GM18505 (cell line): ENCODE data around the gene CRTAP.

Experiments
- ATAC-seq: cut with Tn5 transposase; IDR thresholded peaks from one replicate; pipeline ENCODE4 v1.9.1; 2021; ENCODE audit not compliant: unreplicated experiment
- POLR2A ChIP-seq: IDR thresholded peaks from 4 replicates; pipeline ENCODE4 v1.6.1; 2011; ENCODE audit warnings: borderline replicate concordance; ENCODE audit not compliant: insufficient read depth, insufficient read length; ENCODE audit errors: extremely low read depth

CRTAP gene

DNA sequence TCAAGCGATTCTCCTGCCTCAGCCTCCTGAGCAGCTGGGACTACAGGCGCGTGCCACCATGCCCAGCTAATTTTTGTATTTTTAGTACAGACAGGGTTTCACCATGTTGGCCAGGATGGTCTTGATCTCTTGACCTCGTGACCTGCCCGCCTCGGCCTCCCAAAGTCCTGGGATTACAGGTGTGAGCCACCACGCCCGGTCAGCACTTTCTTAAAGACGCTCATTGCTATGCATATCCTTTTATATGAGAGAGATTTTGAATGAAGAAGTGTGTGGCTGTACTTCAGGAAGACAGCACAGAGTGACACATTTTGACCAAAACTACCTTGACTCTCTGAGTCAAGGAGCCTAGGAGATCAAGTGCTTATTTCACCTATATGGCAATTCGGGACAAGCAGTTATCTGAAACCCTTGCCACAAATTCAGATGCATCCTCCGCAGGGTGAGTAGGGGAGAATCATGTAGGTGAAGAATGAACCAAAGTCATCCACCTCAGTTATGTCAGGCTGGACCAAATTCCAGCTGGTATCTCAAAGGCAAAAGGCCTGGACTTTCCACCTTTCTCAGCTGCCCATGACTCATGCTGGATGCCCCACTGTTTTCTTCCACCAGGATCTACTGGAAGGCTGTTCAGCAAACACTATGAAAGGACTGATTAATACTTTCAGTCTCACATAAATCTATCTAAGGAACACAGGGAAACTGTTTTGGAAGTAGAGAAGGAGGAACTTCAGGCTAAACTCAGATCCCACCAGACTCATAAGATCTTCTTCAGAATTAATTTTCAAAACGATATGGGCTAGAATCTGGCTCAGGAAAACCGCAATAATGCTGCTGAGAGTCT is 72.9 kb downstream of the CRTAP start:
- no peak for TF ChIP-seq POLR2A
- no peak for ATAC-seq

GRCh38 chr3:33187368-33187634 is 73.5 kb downstream of the CRTAP start:
- no peak for ATAC-seq
- no peak for TF ChIP-seq POLR2A

DNA sequence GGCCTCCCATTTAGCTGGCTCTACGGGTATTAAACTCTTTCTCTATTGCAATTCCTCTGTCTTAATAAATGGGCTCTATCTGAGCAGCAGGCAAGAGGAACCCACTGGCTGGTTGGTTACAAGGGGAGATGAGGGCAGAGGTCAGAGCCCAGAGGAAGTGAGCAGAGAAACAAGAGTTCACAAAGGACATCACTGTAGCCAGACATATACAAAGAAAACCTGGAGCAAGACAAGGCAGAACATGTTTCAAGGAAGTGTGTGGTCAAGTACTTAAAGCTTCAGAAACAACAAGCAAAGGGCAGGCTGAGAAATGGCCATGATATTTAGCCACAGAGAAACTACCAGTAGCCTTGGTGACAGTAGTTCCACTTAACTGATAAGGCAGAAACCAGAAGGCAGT is 80.5 kb downstream of the CRTAP start:
- no peak for TF ChIP-seq POLR2A
- no peak for ATAC-seq

GRCh38 chr3:33196538-33196937 is 82.7 kb downstream of the CRTAP start:
- TF ChIP-seq POLR2A: no peak
- no peak for ATAC-seq
